NCI-H1436 treated with DMSO at 0.1 percent for 48 hours (cell line): ENCODE data around the gene LPCAT2.

ENCODE experiments used
- DNase-seq: peaks from one replicate; lab custom pipeline; 2025; lab: John Stamatoyannopoulos, UW

Gene LPCAT2

DNA sequence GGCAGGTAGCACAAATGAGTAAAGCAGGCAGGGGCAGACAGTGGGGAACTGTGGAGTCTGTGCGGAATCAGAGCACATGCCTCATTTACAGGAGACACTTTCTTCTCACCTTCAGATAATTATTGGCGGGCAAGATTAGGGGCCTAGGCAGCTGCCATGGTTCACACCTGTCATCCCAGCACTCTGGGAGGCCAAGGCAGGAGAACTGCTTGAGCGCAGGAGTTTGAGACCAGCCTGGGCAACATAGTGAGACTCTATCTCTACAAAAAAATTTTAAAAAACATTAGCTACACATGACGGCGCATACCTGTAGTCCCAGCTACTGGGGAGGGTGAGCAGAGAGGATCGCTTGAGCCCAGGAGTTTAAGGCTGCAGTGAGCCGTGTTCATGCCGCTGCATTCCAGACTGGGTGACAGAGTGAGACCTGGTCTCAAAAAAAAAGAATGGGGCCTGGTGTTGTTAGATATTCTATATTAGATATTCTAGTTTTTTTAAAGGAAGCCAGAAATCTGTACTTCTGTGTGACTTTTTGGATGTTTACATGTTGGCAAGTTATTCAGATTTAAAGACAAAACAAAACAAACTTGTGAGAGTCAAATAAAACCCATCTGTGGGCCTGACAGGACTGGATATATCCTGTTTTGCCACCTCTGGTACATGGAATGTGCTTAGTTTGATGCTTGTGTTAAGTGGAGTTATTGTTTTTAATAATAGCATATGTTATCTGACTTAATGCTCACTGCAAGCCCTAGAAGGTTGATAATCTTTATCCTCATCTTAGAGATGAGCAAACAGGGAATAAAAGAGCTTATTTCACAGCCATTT is 4.9 kb upstream of the LPCAT2 start:
- no peak for DNase-seq

DNA sequence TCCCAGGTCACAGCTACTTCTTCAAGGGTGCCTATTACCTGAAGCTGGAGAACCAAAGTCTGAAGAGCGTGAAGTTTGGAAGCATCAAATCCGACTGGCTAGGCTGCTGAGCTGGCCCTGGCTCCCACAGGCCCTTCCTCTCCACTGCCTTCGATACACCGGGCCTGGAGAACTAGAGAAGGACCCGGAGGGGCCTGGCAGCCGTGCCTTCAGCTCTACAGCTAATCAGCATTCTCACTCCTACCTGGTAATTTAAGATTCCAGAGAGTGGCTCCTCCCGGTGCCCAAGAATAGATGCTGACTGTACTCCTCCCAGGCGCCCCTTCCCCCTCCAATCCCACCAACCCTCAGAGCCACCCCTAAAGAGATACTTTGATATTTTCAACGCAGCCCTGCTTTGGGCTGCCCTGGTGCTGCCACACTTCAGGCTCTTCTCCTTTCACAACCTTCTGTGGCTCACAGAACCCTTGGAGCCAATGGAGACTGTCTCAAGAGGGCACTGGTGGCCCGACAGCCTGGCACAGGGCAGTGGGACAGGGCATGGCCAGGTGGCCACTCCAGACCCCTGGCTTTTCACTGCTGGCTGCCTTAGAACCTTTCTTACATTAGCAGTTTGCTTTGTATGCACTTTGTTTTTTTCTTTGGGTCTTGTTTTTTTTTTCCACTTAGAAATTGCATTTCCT is 3.4 kb upstream of the LPCAT2 start:
- no peak for DNase-seq

DNA sequence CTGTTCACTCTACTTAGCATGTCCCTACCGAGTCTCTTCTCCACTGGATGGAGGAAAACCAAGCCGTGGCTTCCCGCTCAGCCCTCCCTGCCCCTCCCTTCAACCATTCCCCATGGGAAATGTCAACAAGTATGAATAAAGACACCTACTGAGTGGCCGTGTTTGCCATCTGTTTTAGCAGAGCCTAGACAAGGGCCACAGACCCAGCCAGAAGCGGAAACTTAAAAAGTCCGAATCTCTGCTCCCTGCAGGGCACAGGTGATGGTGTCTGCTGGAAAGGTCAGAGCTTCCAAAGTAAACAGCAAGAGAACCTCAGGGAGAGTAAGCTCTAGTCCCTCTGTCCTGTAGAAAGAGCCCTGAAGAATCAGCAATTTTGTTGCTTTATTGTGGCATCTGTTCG is 2.8 kb upstream of the LPCAT2 start:
- no peak for DNase-seq

GRCh38 chr16:55506708-55507107 is 2.2 kb upstream of the LPCAT2 start:
- no peak for DNase-seq

DNA sequence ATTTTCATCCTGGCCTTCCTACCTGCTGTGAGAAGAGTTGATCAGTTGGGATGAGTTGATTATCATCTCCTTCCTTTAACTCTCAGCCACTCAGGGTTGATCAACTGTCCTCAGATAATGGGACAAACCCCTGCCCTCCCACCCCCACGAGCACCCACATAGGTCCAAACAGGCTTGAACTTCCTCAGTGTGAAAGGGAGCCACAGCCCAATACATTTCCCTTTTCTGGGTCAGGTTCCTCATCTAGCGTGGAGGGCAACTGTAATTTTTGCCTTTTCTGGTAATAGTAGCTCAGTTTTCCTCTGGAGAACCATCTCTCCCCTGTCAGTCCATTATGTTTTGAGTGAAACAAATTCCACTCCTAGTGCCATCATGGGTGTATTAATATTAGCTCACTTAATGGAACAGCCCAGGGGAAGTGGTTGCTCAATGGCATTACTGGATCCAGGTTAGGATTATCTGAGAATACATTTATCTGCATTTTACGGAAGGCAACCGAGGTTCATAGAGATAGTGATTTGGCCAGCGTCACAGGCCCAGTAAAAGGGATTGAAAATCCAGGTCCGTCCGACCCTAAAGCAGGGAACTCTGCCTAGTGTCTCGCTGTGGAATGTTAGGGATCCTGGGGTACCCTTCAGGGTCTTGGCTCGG is 476 bp upstream of the LPCAT2 start:
- no peak for DNase-seq

GRCh38 chr16:55510185-55510805 is 1.4 kb downstream of the LPCAT2 start:
- no peak for DNase-seq

GRCh38 chr16:55512941-55513340 is 4.1 kb downstream of the LPCAT2 start:
- no peak for DNase-seq

DNA sequence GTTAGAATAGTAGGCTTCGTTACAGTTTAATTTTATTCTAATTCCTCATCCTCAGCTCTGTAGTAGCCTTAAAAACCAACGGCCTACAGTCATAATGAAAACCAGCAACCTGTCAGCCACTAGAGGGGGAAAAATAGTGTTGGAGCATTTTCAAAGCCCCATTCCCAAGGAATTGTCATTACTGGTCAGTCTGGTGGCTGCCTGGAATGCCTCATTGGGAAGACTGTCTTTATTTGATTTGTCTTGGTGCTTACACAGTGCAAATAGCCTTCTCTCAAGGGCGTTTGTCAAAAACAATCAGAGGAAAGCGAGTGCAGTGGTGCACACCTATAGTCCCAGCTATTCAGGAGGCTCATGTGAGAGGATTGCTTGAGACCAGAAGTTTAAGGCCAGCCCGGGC is 4.7 kb downstream of the LPCAT2 start:
- DNase-seq: no peak

DNA sequence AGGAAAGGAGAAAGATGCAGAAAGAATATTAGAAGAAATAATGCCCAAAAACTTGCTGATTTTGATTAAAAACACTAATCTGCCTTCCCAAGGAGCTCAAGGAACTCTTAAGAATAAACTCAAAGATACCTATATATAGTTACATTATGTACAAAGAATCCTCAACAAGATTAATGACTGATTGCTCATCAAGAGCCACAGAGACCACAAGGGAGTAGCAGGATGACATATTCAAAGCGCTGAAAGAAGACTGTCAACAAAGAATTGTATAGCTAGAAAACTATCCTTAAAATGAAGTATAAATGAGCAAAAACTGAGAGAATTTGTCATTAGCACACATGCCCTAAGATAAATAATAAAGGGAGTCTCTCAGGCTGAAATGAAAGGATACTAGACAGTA is 6.2 kb downstream of the LPCAT2 start:
- DNase-seq: no peak

DNA sequence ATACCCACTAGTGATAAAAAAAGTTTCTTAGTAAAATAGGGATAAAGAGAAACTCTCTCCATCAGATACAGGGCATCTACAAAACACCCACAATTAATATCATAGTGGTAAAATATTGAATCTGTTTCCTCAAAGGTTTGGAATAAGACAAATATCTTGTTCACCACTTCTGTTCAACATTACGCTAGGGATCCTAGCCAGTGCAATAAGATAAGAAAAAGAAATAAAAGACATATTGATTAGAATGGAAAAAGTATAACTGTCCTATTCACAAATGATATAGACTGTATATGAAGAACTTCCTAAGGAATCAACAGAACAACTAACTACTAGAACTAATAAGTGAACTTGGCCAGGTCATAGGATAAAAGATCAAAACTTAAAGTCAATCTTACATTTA is 12.9 kb downstream of the LPCAT2 start:
- no peak for DNase-seq

DNA sequence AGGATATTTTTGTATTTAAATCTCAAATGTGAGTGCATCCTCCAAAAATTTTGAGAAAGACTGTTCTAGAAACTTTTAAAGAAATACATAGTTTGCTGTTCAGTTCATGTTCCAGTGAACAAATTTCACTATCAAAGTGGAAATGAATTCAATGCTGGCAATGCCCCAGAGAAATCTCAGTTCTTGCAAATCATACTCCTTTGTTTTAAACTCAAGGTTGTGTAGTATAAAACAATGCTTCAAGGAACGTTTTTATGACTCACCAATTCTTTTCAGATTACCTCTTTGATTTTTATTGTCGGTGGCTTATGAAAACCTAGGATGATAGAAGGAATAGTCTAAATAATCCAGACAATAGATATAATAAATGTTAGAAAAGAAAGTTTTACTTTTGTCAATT is 17.6 kb downstream of the LPCAT2 start:
- no peak for DNase-seq

GRCh38 chr16:55527885-55528284 is 19.0 kb downstream of the LPCAT2 start:
- no peak for DNase-seq

- no peak for DNase-seq
Observed at GRCh38 chr16:55529018-55529417, 20.1 kb downstream of the LPCAT2 start.

- no peak for DNase-seq
Observed at GRCh38 chr16:55530316-55530856, 21.5 kb downstream of the LPCAT2 start.

GRCh38 chr16:55532227-55532626 is 23.4 kb downstream of the LPCAT2 start:
- no peak for DNase-seq

DNA sequence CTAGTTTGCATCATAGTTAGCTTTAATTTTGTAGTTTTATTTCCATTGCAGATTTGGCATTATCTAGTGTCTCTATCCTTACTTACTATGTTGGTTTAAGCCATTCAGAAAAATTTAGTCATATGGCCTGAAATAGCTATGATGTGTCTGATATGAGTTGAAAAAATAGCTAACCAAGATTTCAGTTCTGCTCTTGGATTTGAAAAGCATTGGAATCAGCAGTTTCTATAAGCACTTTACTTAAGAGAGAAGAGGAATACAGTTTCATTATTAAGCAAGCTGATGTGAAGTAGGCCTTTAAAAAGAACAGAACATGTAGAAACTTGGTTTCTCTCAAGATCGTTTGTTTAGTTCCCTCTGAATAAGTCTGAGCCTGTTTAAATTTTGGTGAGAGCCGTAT is 25.9 kb downstream of the LPCAT2 start:
- no peak for DNase-seq

DNA sequence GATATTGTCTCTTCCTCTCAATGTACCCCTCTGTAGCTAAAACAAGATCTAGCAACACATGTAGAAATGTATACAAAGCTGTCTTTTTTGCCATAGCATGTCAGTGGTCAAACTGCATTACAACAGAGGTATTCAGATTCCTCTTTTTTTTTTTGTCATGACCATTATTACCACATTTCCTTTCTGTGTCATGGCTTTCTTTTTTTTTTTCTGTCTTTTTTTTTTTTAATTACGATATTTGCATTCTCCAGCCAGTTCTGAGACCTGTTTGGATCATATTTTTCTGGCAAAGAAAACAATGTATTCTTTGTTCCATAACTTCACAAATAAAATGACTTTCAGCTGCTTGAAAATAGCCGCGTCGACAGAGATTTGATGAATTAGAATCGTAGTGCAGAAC is 30.2 kb downstream of the LPCAT2 start:
- no peak for DNase-seq

DNA sequence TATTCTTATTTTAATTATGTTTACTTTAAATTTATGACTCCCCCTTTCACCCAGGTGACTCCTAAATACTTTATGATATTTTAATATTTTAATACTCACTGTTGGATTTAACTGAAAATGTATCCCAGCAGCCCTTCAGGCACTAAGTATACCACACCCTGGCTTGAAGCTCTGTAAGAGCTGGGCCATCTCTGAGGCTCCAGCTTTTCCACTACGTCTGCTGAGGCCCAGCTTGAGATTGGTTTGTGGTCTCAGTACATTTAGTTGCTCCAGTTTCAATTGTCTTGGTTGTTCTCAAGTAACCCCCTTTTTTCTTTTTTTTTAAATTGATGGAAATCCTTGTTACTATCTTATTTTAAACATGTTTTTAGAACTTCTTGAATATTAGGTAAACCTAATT is 30.6 kb downstream of the LPCAT2 start:
- DNase-seq: no peak

DNA sequence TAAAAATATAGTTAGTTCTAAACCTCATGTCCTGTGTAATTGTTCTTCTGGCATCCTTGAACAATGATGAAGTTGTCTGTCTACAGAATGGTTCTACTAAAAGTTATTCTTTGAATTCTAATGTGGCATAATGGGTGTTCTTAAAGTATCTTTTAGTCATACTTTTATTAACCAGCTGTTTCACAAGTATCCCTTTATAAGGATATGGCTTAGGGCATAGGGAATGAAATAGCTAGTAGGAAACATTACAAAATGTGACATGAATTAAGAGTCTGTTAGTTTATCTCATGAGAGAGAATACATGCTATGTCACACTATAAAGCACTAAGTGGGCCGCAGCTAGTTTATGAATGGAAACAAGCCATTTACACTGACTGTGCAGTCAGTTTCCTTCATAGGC is 31.3 kb downstream of the LPCAT2 start:
- DNase-seq: no peak

DNA sequence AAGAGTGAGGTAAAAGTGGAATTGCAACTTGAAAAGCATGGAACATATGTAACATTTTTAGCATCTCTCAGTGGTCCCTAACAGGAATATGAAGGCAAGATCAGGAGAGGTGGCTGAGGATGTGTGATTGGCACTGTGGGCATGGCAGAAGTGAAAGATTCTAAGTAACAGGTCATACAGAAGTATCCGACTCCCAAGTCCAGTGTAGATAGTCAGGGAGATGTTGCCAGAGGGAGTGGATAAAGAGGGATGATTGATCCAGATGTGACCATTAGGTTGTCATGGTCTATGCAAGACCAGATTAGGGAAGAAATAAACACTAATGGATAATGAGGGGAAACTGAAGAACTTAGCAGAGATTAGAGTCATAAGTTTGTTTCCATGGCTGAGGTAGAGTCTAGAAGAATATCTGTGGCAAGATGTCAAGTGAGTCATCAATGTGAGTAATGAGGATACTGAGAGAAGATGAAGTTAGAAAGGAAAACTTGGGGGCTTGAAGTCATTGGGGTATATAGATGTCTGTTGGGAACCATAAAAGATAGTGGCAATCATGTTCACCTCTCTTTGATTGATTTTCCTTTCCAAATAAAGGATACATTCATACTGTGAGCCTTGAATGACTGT is 33.7 kb downstream of the LPCAT2 start:
- no peak for DNase-seq

- no peak for DNase-seq
Observed at GRCh38 chr16:55543472-55543871, 34.6 kb downstream of the LPCAT2 start.

GRCh38 chr16:55552621-55553020 is 43.7 kb downstream of the LPCAT2 start:
- no peak for DNase-seq
